GM19351 (cell line): ENCODE measurements around the gene KIAA1671.
"Not testable (repeated sequence)": the region's sequence is repeated elsewhere in the genome, so short reads cannot be mapped to it uniquely, and the experiment has no call there.

ENCODE experiments used
- ATAC-seq: cut with Tn5 transposase; IDR thresholded peaks from one replicate; pipeline ENCODE4 v1.9.1; 2021; ENCODE audit warnings: mild to moderate bottlenecking, moderate library complexity; ENCODE audit not compliant: unreplicated experiment

Gene KIAA1671

DNA sequence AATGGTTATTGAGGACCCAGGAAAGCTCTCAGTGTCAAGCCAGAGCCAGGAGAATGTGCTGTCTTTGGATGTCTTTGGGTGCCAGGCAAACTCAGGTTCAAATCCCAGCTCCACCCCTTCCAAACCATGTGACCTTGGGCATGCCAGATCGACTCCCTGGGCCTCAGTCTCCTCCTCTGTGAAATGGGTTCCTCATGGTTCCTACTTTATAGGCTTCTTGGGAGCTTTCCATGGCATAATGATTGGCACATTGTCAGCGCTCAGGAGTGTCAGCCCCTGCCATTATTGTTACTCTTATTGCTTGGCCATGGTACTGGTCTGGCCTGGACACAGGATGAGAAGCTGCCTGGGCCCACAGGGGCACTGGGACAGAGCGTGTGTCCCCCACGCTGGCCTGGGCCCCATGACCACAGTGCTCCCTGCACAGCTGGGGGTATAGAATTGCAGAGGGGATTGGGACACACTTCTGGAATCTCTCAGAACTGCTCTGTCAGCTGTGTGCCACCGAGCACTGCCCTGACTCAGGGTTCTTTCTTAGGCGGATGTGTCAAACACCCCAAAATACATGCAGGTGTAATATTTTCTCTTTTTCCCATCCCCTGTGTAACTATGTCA lies 209.5 kb downstream of the KIAA1671 start:
- ATAC-seq = no peak

DNA sequence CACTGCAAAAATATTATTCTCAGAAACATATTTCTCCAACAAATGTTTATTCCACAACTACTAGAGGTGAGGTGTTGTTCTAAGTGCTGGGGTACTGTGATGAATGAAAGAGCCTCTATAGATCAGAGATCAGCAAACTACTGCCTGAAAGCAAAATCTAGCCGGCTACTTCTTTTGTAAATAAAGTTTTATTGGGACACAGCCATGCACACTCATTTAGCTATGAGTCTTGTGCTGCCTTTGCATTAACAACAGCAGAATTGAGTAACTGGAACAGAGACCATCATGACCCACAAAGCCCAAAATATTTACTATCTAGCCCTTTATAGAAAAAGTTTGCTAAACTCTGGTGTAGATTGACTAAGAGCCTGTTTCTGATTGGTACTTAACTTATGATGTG lies 210.0 kb downstream of the KIAA1671 start:
- no peak for ATAC-seq

DNA sequence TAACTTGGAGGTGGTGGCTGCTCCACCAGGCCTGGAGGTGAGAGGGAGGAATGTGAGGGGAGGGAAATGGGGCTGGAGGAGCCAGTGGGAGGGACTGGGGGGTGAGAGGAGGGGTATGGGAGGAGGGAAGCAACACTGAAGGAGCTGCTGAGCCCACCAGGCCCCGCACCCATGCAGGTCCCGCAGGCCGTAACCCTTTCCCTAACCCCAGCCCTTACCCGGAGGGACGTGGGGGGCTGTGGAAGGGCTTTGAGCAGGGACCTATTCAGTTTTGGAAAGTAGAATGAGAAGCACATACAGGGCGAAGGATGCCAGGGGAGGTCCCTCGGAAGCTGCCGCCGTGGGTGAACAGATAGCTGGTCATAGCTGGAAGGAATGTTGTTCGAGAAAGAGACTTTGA lies 213.3 kb downstream of the KIAA1671 start:
- no peak for ATAC-seq

DNA sequence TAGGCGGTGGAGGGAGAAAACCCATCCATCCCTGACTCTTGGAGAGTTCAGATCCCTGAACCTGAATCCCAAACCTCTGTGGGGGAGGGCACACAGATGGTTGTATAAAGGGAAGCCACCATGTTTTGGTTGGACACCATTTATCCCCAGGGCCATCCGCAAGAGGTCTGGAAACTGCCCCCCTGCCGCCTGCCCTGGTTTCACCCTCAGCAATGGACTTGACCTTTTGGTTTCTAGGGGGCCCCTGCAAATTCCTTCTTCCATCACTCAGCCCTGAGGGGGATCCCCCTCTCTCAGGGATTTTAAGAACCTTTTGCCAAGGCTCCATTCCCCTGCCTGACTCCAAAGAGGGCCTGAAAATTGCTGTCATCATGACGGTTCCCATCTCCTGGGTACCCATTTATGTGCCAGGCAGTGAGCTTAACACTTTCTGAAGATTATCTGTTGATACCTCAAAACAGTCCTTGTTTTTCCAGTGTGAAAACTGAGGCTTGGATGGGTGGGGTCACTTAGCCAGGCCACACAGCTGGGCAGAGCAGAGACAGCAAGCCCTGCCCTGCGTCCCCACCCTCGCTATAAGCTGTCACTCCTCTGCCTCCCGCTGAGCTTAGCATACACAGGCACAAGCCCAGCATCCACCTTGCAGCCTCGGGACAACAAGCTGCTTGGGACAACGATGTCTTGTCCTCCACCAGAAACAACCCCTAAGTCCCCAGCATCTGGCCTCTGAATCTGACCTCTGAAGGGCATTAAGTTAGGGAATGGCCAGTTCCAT lies 213.9 kb downstream of the KIAA1671 start:
- ATAC-seq = no peak

DNA sequence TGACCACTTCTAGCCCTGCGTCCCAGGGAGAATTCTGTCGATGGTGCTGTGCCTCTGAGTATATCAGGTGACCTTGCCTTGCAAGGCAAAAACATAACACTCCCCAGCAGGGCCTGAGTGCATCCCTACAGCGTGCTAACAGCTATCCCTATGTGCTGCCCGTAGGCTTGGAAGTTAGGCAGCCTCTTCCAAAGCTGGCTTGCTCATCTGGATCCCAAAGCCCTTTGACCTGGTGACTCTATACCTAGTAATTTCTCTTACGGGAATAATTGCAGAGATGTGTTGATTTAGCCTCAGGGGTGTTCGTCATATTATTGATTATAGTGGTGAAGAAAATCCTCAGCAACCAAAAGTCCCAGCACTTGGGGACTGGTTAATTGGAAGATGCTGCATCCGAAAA lies 214.6 kb downstream of the KIAA1671 start:
- no peak for ATAC-seq

DNA sequence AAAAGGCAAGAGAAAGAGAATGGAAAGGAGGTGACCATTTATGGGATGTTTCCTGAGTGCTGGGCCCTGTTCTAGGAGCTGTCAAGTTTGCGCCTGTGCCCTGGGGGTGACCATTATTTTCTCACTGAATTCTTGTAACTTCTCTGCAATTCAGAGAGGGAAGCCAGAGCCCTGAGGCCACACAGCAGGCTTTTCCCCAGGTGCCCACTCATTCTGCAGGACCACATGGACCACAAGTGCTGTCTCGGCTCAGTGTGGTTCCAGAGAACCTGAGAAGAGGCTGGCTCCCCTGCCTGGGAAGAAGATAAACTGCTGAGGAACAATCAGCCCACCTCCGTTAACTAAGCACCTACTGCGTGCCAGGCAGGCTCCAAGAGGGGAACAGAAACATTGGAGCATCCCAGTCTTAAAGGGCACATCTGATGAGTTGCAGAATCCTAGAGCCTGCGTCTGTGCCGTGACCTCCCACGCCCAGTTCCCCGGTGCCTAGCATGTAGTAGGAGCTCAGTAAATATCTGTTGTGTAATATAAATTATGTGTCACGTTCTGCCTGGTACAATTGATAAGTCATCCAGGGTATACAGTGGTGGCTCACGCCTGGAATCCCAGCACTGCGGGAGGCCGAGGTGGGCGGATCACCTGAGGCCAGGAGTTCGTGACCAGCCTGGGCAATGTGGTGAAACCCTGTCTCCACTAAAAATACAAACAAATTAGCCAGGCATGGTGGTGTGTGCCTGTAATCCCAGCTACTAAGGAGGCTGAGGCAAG lies 215.5 kb downstream of the KIAA1671 start:
- no peak for ATAC-seq

DNA sequence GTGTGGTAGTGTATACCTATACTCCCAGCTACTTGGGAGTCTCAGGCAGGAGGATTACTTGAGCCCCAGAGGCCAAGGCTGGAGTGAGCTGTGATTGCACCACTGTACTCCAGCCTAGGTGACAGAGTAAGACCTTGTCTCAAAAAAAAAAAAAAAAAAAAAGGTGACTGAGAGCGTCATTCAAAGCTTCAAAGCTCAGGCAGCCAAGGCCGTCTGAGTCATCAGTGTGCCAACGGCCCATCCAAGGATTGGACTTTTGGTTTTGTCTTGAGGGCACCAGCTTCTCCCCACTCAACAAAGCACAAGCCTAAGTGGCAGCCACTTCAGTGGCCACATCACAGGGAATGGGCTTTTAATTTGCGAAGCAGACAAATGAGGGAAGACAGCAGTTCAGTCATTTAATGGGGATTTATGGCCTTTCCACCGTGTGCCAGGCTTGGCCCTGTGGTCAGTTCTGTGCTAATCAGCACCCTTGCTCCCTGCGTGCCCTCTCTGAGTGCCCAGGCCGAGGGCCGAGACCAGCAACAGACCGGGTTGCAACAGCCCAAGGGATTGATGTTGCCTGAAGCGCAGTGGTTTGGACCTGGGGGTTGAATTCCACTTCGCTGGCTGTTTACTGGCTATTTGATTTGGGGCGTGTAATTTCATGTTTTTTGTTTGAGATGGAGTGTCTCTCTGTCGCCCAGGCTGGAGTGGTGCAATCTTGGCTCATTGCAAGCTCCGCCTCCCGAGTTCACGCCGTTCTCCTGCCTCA lies 216.9 kb downstream of the KIAA1671 start:
- ATAC-seq = no peak

DNA sequence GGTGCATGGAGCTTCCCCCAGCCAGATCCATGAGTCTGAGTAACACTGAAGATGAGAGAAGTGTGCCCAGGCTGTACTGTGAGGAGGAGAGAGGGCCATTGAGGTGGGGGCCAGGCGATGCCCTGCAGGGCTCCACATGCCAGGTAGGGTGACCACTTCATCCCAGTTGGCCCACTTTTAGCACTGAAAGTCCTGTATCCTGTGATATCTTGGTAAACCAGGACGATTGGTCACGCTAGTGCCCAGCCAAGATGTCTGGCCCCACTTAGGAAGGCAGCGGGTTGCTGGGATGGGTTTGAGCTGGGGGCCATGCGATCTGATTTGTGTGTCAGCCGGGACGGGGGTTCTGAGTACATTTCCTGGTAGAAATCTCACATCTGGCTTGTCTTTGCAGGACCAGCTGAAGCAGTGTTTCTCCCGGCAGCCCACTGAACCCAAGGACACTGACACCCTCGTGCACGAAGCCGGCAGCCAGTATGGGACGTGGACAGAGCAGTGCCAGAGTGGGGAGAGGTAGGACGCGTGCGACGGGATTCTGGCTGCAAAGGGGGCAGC lies 218.0 kb downstream of the KIAA1671 start:
- ATAC-seq = no peak

DNA sequence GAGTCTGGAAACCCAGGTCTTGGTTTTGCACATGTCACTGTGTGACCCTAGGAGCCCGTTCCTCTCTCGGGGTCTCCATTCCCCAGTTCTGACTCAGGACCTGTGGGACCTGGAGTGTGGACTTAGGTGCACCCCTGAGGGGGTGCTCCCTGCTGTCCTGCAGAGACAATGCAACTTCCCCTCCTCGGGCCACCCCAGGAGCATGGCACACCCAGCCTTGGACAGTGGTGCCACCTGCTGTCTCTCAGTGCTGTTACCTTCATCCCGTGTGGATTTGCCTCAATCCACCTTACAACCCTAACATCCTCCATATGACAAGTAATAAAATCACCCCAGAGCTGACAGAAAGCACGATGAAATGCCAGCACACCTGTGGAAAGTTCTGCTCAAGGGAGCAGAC lies 219.6 kb downstream of the KIAA1671 start:
- no peak for ATAC-seq

DNA sequence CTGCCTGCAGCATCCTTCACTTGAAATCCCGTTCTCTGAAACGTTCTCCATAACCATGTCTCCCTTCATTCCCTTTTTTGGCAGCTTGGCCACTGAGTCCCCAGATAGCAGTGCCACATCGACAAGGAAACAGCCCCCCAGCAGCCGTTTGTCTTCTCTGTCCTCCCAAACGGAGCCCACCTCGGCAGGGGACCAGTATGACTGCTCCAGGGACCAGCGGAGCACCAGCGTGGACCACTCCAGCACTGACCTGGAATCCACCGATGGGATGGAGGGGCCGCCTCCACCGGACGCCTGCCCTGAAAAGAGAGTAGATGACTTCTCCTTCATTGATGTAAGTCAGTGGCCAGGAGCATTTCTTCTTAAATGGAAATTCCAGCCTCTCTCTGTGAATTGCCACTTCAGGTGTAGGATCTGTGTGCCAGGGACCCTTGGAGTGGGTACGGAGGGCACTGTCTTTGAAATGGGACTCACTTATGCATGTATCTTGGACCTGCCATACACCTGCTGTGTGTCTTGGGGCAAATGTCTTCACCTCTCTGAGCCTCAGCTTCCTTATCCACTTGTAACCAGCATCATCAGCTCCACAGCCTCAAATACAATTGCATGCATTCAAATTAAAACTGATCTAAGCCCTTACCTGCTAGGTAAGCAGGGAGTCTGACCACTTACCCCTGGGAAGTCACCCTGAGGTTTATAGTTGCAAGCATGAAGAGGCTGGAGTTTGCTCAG lies 221.8 kb downstream of the KIAA1671 start:
- ATAC-seq = no peak

DNA sequence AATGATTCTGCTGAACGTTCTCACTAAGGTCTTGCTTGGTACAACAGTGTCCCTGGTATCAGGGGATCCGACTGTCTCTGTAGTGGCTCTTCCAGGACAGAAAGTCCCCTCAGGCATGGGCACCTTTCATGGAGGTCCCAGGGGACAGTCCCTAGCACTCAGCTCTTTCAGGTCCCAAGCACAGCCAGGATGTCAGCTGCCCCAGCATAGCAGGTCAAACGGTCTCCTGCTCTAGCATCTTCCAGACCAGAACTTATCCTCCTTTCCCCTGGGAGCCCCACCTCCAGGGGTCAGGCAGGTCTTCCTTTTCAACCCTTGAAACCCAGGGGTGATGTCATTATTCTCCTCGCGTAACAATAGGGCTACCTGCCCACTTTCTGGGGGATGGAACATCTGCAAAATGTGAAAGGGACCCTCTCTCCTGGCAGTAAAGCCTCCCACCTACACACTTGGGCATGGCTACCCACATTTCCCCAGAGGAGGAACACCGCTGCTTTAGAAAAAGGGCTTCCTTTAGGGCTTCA lies 222.4 kb downstream of the KIAA1671 start:
- ATAC-seq = no peak

DNA sequence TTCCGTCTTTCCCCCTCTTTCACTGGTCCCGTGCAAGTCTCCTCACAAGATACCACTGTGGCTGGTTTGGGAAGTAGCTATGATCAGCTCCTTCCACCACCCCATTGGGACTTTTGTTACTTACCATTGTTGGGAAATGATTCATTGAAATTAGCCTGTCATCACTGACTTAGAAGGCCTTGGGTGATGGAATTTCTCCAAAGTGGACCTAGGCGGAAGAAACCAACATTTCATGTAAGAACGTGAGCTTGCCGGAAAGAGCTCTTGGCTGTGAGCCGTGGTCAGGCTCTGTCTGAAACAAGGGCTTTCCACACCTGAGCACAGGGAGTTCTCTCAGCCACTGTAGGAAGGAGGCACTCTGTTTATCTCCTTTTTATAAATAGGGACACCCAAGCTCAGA lies 223.7 kb downstream of the KIAA1671 start:
- ATAC-seq = no peak

DNA sequence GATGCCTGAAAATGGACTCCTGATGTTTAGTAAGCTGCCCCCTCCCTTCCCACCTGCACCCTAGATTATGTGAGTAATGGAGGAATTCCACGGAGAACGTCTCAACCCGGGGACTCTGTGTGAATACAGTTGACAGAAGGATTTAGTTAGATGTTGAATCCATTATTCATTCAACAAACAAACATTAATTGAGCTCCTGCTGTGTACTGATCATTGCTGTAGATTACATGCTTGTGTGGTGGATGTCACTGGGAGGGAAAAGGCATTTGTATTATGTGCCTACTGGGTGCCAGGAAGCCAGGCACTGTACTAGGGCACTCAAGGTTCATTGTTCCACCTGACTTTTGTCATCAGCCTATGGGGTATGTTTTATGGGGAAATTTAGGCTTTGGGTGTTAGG lies 224.3 kb downstream of the KIAA1671 start:
- no peak for ATAC-seq

DNA sequence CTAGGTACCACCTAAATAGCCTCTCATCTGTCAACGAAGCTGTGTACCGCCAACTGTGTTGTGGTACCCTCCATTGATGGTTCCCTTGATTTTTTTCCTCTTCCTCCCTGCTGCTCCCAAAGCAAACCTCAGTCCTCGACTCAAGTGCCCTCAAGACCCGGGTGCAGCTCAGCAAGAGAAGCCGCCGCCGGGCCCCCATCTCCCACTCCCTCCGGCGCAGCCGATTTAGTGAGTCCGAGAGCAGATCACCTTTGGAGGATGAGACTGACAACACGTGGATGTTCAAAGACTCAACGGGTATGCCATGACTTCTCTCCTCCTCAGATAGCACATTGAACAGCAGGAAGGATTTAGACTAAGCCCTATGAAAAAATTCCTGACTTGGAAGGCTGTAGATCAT lies 224.7 kb downstream of the KIAA1671 start:
- no peak for ATAC-seq

DNA sequence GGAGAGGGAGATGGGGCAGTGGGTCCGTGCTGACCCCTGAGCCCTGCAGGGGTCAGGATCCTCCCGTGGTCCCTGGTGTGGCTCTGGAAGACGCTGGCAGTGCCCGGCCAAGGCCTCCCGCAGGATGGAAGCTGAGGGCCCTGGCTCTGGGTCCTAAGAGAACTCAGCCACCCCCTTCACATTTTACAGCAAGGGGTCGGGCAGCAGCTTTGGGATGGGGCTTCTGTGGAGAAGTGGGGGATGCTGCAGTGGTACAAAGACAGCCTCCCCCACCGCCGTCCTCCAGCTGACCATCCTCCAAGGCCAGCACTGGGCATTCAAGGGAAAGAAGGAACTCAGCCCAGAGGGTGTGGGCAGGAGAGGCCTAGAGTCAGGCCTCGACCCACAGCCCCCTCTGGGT lies 225.4 kb downstream of the KIAA1671 start:
- no peak for ATAC-seq

DNA sequence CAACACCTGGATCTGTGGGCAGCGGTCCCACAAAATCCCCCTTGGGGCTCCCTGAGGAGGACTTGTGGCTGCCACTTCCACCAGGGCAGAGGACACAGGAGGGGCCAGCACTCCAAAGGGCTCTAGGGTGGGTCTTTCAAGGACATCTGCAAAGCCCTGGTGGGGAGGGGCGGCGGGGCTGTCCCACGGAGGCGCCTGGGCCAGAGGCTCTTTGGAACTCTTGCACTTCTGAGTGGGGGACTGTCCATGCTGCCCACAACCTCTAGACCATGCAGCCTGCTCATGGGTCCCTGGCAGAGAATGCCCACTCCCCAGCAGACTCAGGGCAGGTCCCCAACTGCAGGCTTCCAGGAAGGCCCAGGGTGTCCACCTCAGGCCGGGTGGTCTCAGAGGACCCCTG lies 225.8 kb downstream of the KIAA1671 start:
- ATAC-seq = not testable (repeated sequence)

DNA sequence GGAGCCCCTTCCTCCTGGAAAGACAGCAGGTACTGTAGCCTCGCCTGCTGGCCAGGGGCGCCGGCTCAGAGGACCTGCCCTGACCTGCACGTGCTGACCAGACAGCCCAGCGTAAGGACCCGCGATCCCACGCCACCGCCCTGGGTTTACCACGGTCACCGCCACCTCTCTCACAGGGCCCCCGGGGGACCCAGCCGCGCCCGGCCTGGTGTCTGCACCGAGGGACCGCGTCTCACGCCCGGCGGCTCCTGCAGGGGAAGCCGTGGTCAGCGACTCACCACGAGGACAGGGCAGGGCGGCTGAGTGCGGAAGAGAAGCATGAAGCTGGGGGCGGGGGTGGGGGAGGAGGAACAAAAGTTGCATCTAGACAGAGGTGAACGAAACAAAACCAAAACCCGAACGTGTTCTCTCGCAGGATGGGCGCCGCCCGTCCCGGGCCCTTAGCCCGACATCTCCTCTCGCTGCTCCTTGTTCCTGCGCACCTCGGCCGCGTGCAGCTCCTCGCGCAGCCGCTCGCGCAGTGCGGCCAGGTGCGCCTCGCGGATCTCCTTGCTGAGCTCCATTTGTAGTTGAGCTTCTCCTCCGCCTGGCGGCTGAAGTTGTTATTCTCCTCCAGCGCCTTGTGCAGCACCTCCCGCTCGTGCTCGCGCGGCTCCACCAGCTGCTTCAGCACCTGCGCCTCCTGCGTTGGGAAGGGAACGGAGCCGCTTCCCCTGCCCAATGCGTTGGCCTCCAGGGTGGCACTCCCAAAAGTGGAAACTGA lies 226.5 kb downstream of the KIAA1671 start:
- not testable (repeated sequence) for ATAC-seq

DNA sequence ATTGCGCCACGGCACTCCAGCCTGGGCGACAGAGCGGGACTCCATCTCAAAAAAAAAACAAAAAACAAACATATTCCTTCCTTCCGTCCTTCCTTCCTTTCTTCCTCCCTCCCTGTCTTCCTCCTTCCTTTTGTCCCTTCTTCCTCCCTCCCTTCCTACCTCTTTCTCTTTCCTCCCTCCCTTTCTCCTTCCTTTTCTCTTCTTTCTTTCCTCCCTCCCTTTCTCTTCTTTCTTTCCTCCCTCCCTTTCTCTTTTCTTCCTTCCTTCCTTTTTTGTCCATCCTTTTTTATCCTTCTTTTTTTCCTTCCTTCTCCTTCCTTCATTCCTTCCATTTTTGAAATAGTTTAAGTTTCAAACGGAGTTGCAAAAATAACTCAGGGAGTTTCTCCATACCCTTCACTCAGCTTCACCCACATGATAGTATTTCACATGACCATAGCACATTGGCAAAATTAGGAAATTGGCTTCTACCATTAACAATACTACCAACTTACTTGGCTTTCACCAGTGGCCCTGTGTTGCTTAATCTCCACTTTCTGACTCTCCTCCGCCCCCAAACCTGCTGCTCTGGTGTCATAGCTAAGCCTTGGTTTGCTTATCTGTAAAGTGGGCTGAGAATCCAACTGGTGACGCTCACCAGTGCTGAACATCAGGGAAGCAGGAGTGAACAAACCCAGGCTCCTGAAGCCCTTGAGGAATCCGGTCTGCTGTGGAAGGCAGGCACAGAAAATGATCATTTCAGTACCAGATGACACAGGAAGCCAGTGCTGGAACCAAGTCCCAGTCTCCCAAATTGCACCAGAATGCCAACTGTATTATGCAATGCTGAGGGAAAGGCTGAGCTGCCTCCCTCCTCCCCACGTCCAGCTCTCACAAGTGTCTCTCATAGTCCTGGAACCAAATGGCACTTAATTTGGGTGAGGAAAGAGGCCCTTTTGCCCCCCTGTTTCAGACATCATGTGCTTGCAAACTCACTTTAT lies 229.9 kb downstream of the KIAA1671 start:
- ATAC-seq = no peak
